GM18870 (cell line): Measurements from ENCODE around the gene CACNA2D1.

Experiments used
- ATAC-seq: cut with Tn5 transposase; IDR thresholded peaks from one replicate; pipeline ENCODE4 v1.9.1; 2021; ENCODE audit warnings: moderate library complexity; ENCODE audit not compliant: unreplicated experiment

The CACNA2D1 gene

GRCh38 chr7:82347808-82348207 lies 95.8 kb downstream of the CACNA2D1 start:
- no peak for ATAC-seq

GRCh38 chr7:82345886-82346285 lies 97.7 kb downstream of the CACNA2D1 start:
- no peak for ATAC-seq

- no peak for ATAC-seq
Observed at GRCh38 chr7:82343716-82344115, 99.9 kb downstream of the CACNA2D1 start.

- ATAC-seq = no peak
Observed at GRCh38 chr7:82339958-82340357, 103.6 kb downstream of the CACNA2D1 start.

- ATAC-seq = no peak
Observed at GRCh38 chr7:82335927-82336326, 107.7 kb downstream of the CACNA2D1 start.

GRCh38 chr7:82335001-82335400 lies 108.6 kb downstream of the CACNA2D1 start:
- ATAC-seq = no peak

GRCh38 chr7:82331234-82331633 lies 112.3 kb downstream of the CACNA2D1 start:
- no peak for ATAC-seq

- ATAC-seq = no peak
Observed at GRCh38 chr7:82330706-82331215, 112.8 kb downstream of the CACNA2D1 start.

- no peak for ATAC-seq
Observed at GRCh38 chr7:82327898-82328297, 115.7 kb downstream of the CACNA2D1 start.

GRCh38 chr7:82325416-82325815 lies 118.2 kb downstream of the CACNA2D1 start:
- ATAC-seq = no peak

GRCh38 chr7:82323806-82324205 lies 119.8 kb downstream of the CACNA2D1 start:
- no peak for ATAC-seq

- ATAC-seq = no peak
Observed at GRCh38 chr7:82319674-82320118, 123.9 kb downstream of the CACNA2D1 start.

- no peak for ATAC-seq
Observed at GRCh38 chr7:82318786-82319185, 124.8 kb downstream of the CACNA2D1 start.

GRCh38 chr7:82317760-82318159 lies 125.8 kb downstream of the CACNA2D1 start:
- ATAC-seq = no peak

GRCh38 chr7:82317257-82317721 lies 126.3 kb downstream of the CACNA2D1 start:
- ATAC-seq = no peak

- no peak for ATAC-seq
Observed at GRCh38 chr7:82313269-82313668, 130.3 kb downstream of the CACNA2D1 start.

GRCh38 chr7:82312646-82313045 lies 130.9 kb downstream of the CACNA2D1 start:
- ATAC-seq = no peak

- ATAC-seq = no peak
Observed at GRCh38 chr7:82305347-82306005, 138.1 kb downstream of the CACNA2D1 start.

- ATAC-seq = no peak
Observed at GRCh38 chr7:82294865-82295264, 148.7 kb downstream of the CACNA2D1 start.

GRCh38 chr7:82294382-82294784 lies 149.2 kb downstream of the CACNA2D1 start:
- ATAC-seq = no peak

- no peak for ATAC-seq
Observed at GRCh38 chr7:82293467-82293866, 150.1 kb downstream of the CACNA2D1 start.

- ATAC-seq = no peak
Observed at GRCh38 chr7:82291931-82292330, 151.6 kb downstream of the CACNA2D1 start.

- ATAC-seq = no peak
Observed at GRCh38 chr7:82289889-82290288, 153.7 kb downstream of the CACNA2D1 start.
